HPDE6-E6E7 (cell line): ENCODE results near the gene TMEM187.
A peak's percentile ranks its signal among the peaks of the same experiment; 100 is the strongest.

Experiments
- DNase-seq: peaks from one replicate; pipeline ENCODE4 v3.0.0; 2011; ENCODE audit warnings: missing footprints; ENCODE audit errors: extremely low spot score

The TMEM187 gene

GRCh38 chrX:153999359-154000037, 26.9 kb downstream of the TMEM187 start:
- no peak for DNase-seq

GRCh38 chrX:154000051-154000450, 27.5 kb downstream of the TMEM187 start:
- DNase-seq: no peak

- peak; percentile 58 for DNase-seq
These were observed 29.7 kb downstream of the TMEM187 start for GRCh38 chrX:154002215-154002719.

GRCh38 chrX:154004315-154004714, 31.8 kb downstream of the TMEM187 start:
- DNase-seq: no peak

- no peak for DNase-seq
These were observed 34.4 kb downstream of the TMEM187 start for GRCh38 chrX:154006947-154007346.

- no peak for DNase-seq
These were observed 36.0 kb downstream of the TMEM187 start for GRCh38 chrX:154008521-154008920.

GRCh38 chrX:154010330-154011087, 38.0 kb downstream of the TMEM187 start:
- DNase-seq: no peak

- DNase-seq: no peak
These were observed 39.1 kb downstream of the TMEM187 start for GRCh38 chrX:154011376-154012335.

GRCh38 chrX:154012336-154012991, 39.9 kb downstream of the TMEM187 start:
- DNase-seq: no peak

- no peak for DNase-seq
These were observed 40.5 kb downstream of the TMEM187 start for GRCh38 chrX:154013001-154013421.

- no peak for DNase-seq
These were observed 41.2 kb downstream of the TMEM187 start for GRCh38 chrX:154013614-154014360.

GRCh38 chrX:154014429-154015380, 42.2 kb downstream of the TMEM187 start:
- DNase-seq: no peak

- DNase-seq: no peak
These were observed 43.2 kb downstream of the TMEM187 start for GRCh38 chrX:154015581-154016264.

- DNase-seq: no peak
These were observed 44.0 kb downstream of the TMEM187 start for GRCh38 chrX:154016366-154017076.

- no peak for DNase-seq
These were observed 45.4 kb downstream of the TMEM187 start for GRCh38 chrX:154017766-154018517.

GRCh38 chrX:154018518-154019060, 46.0 kb downstream of the TMEM187 start:
- no peak for DNase-seq

GRCh38 chrX:154019061-154019621, 46.6 kb downstream of the TMEM187 start:
- DNase-seq: no peak
